ENCODE data around the gene DLG3.

DNA sequence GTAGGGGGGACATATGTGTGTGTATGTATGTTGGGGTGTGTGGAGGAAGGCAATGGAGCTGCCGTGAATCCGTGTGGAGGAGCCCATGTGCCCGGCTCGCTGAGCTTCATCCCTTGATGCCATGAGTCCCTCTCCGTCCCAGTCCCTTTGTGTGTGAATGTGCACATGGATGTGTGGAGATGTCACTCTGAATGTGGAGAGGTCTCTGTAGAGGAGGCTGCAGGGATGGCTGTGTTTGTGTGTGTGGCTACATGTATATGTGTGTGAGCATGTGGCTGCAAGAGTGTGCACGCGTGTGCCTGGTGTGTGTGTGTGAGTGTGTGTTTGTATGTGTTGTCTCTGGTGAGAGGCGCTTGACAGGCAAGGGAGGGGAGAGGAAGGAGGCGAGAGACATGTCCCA is 1.3 kb downstream of the DLG3 start:
- TF ChIP-seq, protein P1, sequence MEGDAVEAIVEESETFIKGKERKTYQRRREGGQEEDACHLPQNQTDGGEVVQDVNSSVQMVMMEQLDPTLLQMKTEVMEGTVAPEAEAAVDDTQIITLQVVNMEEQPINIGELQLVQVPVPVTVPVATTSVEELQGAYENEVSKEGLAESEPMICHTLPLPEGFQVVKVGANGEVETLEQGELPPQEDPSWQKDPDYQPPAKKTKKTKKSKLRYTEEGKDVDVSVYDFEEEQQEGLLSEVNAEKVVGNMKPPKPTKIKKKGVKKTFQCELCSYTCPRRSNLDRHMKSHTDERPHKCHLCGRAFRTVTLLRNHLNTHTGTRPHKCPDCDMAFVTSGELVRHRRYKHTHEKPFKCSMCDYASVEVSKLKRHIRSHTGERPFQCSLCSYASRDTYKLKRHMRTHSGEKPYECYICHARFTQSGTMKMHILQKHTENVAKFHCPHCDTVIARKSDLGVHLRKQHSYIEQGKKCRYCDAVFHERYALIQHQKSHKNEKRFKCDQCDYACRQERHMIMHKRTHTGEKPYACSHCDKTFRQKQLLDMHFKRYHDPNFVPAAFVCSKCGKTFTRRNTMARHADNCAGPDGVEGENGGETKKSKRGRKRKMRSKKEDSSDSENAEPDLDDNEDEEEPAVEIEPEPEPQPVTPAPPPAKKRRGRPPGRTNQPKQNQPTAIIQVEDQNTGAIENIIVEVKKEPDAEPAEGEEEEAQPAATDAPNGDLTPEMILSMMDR (IDR thresholded peaks at IDR 0.05; ENCODE audit: poor library complexity, severe bottlenecking): no peak
- TF ChIP-seq SMC3 (conservative IDR thresholded peaks at IDR 0.05; ENCODE audit: poor library complexity) (no peak), EP300 (conservative IDR thresholded peaks at IDR 0.05; ENCODE audit: poor library complexity, severe bottlenecking) (no peak), RAD21 (conservative IDR thresholded peaks at IDR 0.05) (no peak), POLR2AphosphoS5 (IDR thresholded peaks at IDR 0.05) (peak; percentile 28), REST (IDR thresholded peaks at IDR 0.05; ENCODE audit: borderline replicate concordance) (no peak), TAF1 (IDR thresholded peaks at IDR 0.05; ENCODE audit: low read depth) (no peak), EZH2 (IDR thresholded peaks at IDR 0.05; ENCODE audit: borderline replicate concordance, insufficient read depth, low read length, poor library complexity, severe bottlenecking) (no peak), MXI1 (conservative IDR thresholded peaks at IDR 0.05; ENCODE audit: poor library complexity, severe bottlenecking) (peak; percentile 52)

All from neural cell (in vitro differentiated cells).